Activated T-cell treated with anti-CD3 and anti-CD28 coated beads, Interleukin-2, amount 50 U/mL, for 72 hours (primary cell): ENCODE data around the gene MSL1. TPM values are rescaled to one million over a fixed set of nuclear protein-coding genes. Genes with fewer than 3 reads are reported as not detected.

Experiments
- ATAC-seq, 2 donors: fragments of 150-1000 bp; cut with Tn5 transposase; replicated peaks in 1 of 2; 2 replicates each; pipeline ENCODE4 v1.10.0; 2021; ENCODE audit warnings: moderate library complexity in 2 of 2, mild to moderate bottlenecking in 1 of 2
- DNase-seq, 2 donors: peaks; one replicate each; pipeline ENCODE4 v3.0.0; 2021 to 2022; ENCODE audit warnings: mixed read lengths in 1 of 2
- H3K27ac Mint-ChIP-seq: one replicate; pipeline ENCODE4 v1.8.0; 2022; ENCODE audit warnings: mild to moderate bottlenecking, moderate library complexity, mixed read lengths
- H3K27me3 Mint-ChIP-seq: one replicate; pipeline ENCODE4 v1.8.0; 2022; ENCODE audit warnings: low read depth, mixed read lengths
- H3K36me3 Mint-ChIP-seq, 2 donors: one replicate each; pipeline ENCODE4 v1.8.0; 2022; ENCODE audit warnings: mixed read lengths in 2 of 2, mild to moderate bottlenecking in 1 of 2; ENCODE audit not compliant: insufficient read depth in 2 of 2
- H3K4me1 Mint-ChIP-seq: one replicate; pipeline ENCODE4 v1.8.0; 2022; ENCODE audit warnings: low read depth, mixed read lengths
- H3K4me3 Mint-ChIP-seq, 2 donors: one replicate each; pipeline ENCODE4 v1.8.0; 2022; ENCODE audit warnings: mild to moderate bottlenecking in 2 of 2, mixed read lengths in 2 of 2, moderate library complexity in 2 of 2
- H3K9me3 Mint-ChIP-seq, 2 donors: one replicate each; pipeline ENCODE4 v1.8.0; 2022; ENCODE audit warnings: mixed read lengths in 2 of 2
- total RNA-seq, 2 donors: library from RNA; stranded (reverse); gene quantifications; one replicate each; pipeline ENCODE4 v1.2.3, GENCODE V29; 2022

Gene MSL1
- total RNA-seq, 2 donors from 2014 or later = 115 to 121 TPM

DNA sequence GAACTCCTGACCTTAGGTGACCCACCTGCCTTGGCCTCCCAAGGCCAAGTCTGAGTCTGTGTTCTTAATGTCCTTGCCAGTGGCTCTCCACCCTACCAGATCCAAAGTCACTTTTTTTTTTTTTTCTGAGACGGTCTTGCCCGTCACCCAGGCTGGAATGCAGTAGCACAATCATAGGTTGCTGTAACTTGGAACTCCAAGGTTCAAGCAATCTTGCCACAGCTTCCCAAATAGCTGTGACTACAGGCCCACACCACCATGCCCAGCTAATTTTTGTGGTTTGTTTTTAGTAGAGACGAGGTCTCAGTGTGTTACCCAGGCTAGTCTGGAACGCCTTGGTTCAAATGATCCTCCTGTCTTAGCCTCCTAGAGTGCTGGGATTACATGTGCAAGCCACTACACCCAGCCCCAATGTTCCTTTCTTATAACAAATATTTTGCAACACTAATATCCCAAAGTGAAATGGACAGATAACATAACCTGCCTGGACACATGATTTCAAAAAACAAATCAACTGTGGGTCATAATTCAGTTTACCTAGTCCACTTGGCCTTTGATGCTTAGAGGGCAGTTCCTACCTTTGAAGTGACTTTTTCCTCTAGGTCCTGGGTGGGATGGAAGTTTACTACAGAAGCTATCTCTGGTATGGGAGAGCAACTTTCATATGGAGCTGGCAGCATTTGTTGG is 51.5 kb downstream of the MSL1 start:
- no peak for DNase-seq
- ATAC-seq = no peak
- Mint-ChIP-seq H3K4me3 (no peak overlapping the region), H3K27me3 (no peaks in the 10 kb centered on the region), H3K9me3 (no peaks in the 10 kb centered on the region), H3K36me3 (peaks cover 8 to 26% of the 10 kb centered on the region in 2 donors), H3K4me1 (peaks cover 7% of the 10 kb centered on the region), H3K27ac (no peak overlapping the region)

DNA sequence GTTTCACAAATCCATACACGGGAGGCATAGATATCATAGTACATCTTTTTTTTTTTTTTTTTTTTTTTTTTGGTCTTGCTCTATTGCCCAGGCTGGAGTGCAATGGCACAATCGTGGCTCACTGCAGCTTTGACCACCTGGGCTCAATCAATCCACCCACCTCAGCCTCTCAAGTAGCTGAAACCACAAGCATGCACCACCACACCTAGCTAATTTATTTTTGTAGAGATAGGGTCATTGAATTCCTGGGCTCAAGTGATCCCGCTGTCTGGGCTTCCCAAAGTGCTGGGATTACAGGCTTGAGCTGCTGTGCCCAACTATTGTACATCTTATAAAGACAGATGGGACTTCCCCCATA is 52.0 kb downstream of the MSL1 start:
- ATAC-seq (no peak), DNase-seq (no peak)
- Mint-ChIP-seq H3K4me3 (no peak overlapping the region), H3K27me3 (no peaks in the 10 kb centered on the region), H3K9me3 (no peaks in the 10 kb centered on the region), H3K36me3 (peaks cover 7 to 22% of the 10 kb centered on the region in 2 donors), H3K4me1 (peaks cover 7% of the 10 kb centered on the region), H3K27ac (no peak overlapping the region)

DNA sequence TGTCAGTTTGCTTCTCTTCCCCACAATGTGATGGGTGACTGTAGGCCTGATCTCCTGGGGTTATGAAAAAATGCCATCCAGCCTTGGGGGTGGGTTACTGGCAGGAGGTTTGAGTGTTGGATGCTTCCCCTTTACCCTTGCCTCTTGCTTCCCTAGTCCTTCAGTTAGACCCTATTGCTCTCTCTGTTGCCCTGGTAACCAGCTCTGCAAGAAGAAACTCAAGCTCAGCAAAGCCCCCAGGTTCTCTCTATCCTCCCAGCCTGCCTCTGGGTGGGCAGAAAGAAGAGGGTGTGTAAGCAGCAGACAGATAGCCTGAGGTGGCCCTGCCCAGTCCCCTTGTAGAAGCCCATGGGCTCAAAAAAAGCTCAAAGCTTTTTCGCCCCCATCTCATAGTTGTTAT is 52.7 kb downstream of the MSL1 start:
- peaks cover 7 to 19% of the 10 kb centered on the region in 2 donors for H3K36me3 Mint-ChIP-seq
- H3K4me3 Mint-ChIP-seq = no peak overlapping the region
- H3K27me3 Mint-ChIP-seq = no peaks in the 10 kb centered on the region
- ATAC-seq (no peak), DNase-seq (no peak)
- H3K9me3 Mint-ChIP-seq = no peaks in the 10 kb centered on the region
- no peak overlapping the region for H3K27ac Mint-ChIP-seq
- H3K4me1 Mint-ChIP-seq = peaks cover 7% of the 10 kb centered on the region

DNA sequence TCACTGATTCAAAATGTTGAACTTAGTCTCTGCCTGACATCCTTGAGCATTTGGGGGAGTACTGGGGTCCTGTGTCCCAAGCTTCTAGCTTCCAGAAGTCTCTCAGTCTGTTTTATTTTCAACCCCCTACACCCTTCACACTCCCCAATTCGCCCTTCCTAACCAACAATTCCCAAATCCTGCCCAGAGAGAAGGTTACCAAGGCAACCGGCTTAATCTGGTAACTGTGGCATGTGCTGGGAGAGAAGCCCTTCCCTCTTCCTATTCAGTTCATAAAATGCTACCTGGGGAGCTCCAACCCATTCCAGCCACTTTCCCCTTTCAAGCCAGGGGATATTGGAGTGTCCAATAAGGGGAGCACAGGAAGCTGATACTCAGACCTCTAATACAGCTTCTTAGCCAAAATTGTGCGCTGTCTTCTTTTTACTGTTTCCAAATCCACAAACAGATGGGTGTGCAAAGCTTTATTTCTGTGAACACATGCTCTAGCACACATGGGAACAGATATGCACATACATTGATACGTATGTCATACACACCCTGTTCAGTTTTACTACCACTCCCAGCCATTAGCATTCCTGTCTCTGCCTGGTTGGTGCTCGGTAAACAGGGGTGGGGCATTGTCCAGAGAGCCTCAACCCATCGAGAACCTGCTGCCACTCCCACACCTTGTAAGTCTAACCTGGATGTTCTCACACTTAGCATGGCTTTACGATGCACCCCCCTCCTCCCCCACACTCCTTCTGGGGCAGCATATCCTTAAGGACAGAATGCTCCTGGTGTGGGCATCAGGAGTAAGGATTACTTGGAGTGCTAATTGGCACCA is 54.4 kb downstream of the MSL1 start:
- Mint-ChIP-seq H3K9me3 (no peaks in the 10 kb centered on the region), H3K4me3 (no peak overlapping the region), H3K27me3 (no peaks in the 10 kb centered on the region), H3K4me1 (peaks cover 16% of the 10 kb centered on the region), H3K36me3 (peaks cover 7 to 12% of the 10 kb centered on the region in 2 donors), H3K27ac (no peak overlapping the region)
- no peak for DNase-seq
- no peak for ATAC-seq

DNA sequence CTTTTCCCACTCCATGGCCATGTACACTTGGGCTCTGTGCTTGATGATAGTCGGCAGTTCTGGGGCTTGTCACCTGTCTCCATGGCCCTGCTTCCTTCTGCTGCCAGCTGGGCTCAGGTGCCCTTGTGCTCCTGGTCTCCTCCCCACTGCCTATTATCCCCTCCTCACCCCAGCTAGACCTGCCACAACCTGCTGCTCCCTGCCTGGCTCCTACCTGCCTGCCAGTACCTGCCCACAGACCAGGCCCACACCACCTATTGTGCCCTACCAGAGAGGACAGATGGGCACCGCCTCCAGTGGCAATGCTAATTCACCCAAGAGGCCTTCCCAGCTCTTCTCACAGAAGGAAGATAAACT is 55.0 kb downstream of the MSL1 start:
- DNase-seq = no peak
- H3K9me3 Mint-ChIP-seq = no peaks in the 10 kb centered on the region
- no peaks in the 10 kb centered on the region for H3K27me3 Mint-ChIP-seq
- H3K36me3 Mint-ChIP-seq = peaks cover 3 to 12% of the 10 kb centered on the region in 2 donors
- ATAC-seq = peak; percentile 1 to 6
- no peak overlapping the region for H3K27ac Mint-ChIP-seq
- H3K4me3 Mint-ChIP-seq = peak overlapping the region; percentile 59 to 65
- peaks cover 16% of the 10 kb centered on the region for H3K4me1 Mint-ChIP-seq

DNA sequence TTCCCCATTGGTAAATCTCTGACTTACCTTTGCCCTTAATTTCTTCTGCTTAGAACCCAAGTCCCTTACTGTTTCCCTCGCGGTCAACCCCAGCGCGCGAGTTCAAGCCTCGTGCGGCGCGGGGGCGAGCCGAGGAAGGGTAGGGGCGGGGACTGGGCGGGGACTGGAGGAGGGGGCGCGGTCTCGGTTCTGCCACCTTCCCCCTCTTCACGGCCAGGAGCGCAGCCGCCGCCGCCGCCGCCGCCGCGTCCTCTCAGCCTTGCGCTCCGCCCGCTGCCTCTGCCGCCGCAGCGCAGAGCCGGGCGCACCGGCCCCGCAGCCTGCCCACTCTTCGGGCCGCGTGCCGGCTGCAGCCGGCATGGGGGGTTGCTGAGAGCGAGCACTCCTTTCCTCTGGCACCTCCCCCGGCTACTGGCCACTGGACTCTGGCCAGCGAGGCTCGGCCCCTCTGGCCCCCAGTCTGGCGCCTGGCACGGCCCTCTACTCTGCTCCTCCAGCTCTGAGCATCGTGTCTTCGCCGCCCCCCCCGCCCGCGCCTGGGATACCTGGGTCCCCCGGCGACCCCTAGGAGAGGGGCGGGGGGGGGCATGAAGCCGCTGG is 55.6 kb downstream of the MSL1 start, which contains the start of gene RAPGEFL1:
Gene RAPGEFL1 (plus strand): TSS at position 196 of the 600 bp plus-strand sequence. CDS start 392 bp downstream, at position 588.
- ATAC-seq = peak; percentile 97
- peaks cover 3 to 12% of the 10 kb centered on the region in 2 donors for H3K36me3 Mint-ChIP-seq
- DNase-seq = peak; percentile 84
- peaks cover 16% of the 10 kb centered on the region for H3K4me1 Mint-ChIP-seq
- H3K27ac Mint-ChIP-seq = no peak within 1 kb of the TSS
- H3K4me3 Mint-ChIP-seq = peak within 1 kb of the TSS; percentile 61 to 65
- H3K27me3 Mint-ChIP-seq = no peaks in the 10 kb centered on the region
- no peaks in the 10 kb centered on the region for H3K9me3 Mint-ChIP-seq

DNA sequence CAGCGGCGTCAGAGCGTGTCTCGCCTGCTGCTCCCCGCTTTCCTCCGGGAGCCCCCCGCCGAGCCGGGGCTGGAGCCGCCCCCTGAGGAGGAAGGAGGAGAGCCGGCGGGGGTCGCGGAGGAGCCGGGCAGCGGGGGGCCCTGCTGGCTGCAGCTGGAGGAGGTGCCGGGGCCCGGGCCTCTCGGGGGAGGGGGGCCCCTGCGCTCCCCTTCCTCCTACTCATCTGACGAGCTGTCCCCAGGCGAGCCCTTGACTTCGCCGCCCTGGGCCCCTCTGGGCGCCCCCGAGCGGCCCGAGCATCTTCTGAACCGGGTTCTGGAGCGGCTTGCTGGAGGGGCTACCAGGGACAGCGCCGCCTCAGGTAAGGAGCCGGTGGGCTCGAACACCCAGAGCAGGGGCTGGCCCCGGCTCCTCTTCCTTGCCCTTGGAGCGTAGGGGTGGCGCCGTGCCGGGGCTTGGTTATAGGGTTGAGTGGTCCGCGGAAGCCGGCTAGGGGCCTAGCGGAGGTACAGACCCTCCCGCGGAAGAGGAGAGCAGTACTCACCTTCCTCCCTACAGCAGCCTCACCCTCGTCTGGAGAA is 56.3 kb downstream of the MSL1 start:
- DNase-seq (no peak), ATAC-seq (no peak)
- Mint-ChIP-seq H3K27ac (no peak overlapping the region), H3K4me3 (peak overlapping the region; percentile 52 to 61), H3K4me1 (peaks cover 16% of the 10 kb centered on the region), H3K27me3 (no peaks in the 10 kb centered on the region), H3K36me3 (peaks cover 3 to 12% of the 10 kb centered on the region in 2 donors), H3K9me3 (no peaks in the 10 kb centered on the region)

DNA sequence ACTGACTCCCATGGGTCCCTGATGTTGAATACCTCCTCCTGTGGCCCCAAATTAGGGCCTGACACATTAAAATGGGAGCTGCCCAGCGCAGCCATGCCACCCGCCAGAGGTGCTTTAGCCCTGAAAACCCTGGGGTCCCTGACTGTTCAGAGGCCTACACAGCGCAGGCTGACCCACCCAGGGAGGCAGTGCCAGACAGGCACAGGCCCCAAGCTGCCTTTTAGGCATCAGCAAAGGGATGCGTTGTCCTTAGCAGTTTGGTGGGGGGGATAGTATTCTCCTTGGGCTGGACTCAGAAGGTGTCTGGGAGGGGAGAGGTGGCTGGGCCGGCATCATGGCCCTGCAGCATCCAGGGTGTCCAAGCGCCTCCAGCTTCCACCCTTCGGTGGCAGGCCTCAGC is 56.9 kb downstream of the MSL1 start:
- DNase-seq = no peak
- Mint-ChIP-seq H3K9me3 (no peaks in the 10 kb centered on the region), H3K36me3 (peaks cover 3 to 9% of the 10 kb centered on the region in 2 donors), H3K27ac (no peak overlapping the region), H3K4me3 (peak overlapping the region; percentile 52 to 61), H3K27me3 (no peaks in the 10 kb centered on the region), H3K4me1 (peaks cover 16% of the 10 kb centered on the region)
- ATAC-seq = no peak

DNA sequence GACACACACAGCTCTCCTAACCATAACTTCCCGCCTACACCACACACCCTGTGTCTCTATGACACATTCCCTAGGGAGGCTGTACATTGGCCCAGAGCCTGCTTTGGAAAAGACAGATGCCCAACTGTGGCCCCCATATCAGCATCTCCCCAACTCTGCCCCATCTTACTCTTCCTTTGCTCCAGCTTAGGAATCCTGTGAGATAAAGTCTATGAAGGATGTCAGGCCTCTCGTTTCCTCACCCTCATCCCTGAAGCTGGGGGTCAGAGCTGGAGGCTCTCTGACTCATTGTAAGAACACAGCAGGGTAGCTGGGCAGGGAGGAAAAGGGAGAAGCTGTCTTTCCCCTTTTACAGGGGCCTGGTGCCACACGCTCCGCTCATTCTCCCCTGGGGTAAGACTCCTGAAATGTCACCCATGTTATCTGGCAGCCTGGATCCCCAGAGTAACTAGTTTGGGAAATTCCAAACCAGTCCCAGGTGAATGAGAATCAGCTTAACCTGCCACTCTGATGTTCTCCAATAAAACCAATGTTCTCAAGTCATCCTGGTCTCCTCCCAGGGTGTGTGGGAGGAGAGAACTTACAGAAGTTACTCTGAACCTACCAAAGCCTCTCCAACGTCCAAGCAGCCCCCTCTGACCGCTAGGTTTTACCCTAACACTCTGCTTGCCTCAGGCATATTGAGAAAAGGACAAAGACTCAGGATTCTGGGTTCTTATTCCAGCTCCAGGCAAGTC is 58.3 kb downstream of the MSL1 start:
- Mint-ChIP-seq H3K27ac (no peak overlapping the region), H3K36me3 (peaks cover 3 to 8% of the 10 kb centered on the region in 2 donors), H3K4me1 (peaks cover 16% of the 10 kb centered on the region), H3K4me3 (no peak overlapping the region), H3K9me3 (no peaks in the 10 kb centered on the region), H3K27me3 (no peaks in the 10 kb centered on the region)
- no peak for DNase-seq
- no peak for ATAC-seq

DNA sequence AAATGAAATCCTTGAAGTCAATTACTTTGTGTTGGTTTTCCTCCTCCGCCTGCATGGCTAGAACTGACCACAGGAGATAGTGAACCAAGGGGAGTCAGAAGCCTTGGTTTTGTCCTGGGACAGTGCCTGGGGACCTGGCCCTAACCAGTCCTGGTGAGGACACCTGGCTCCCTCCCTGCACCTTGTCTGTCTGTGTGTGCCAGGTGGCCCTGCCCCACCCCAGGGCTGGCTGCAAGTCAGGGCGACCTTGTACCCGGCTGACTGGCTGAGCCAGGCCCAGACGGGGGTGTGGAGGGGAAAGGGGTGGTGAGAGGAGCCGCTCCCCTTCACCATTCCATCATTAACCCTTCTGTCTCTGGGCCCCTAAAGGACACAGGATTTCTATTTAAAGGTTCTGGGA is 58.9 kb downstream of the MSL1 start:
- H3K4me3 Mint-ChIP-seq = no peak overlapping the region

DNA sequence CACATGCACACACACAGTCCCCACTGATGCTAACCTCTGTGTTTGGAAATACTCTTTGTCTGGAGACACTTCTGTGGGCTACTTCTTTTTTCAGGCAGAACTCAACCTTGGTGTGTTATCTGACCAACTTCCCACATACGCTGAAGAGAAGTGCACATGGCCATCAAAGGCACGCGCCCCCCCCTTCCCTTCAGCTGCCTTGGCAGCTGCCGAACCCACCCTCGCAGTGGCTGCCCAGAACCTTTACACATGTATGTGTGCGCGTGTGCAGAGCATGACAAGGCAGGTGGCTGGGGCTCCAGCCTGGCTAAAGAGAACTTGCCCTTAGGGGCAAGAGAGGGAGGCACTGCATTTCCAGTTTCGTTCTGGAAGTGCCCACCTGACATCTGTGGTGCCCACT is 59.4 kb downstream of the MSL1 start:
- no peak for ATAC-seq
- H3K27ac Mint-ChIP-seq = no peak overlapping the region

More for the DNA sequence above, 58.9 kb downstream of the MSL1 start:
- no peak for DNase-seq
- H3K27me3 Mint-ChIP-seq = no peaks in the 10 kb centered on the region
- peaks cover 16% of the 10 kb centered on the region for H3K4me1 Mint-ChIP-seq
- no peaks in the 10 kb centered on the region for H3K9me3 Mint-ChIP-seq
- no peak for ATAC-seq
- H3K36me3 Mint-ChIP-seq = peaks cover 3 to 7% of the 10 kb centered on the region in 2 donors
- no peak overlapping the region for H3K27ac Mint-ChIP-seq

DNA sequence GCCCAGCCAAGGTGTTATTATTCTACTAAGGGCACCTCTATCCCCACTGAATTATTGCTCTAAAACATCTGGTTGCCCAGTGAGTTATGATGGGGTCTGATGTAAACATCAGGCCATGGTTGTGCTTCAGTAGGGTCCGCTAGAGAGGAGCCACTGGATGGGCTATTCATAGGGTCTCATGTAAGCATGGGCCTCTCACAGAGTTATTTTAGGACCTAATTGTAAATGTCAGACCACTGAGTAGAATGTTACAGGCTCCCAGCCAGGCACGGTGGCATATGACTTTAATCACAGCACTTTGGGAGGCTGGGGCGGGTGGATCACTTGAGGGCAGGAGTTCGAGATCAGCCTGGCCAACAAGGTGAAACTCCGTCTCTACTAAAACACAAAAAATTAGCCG is 60.8 kb downstream of the MSL1 start:
- Mint-ChIP-seq H3K9me3 (no peaks in the 10 kb centered on the region), H3K4me3 (no peak overlapping the region), H3K36me3 (no peaks in the 10 kb centered on the region), H3K27ac (no peak overlapping the region), H3K27me3 (no peaks in the 10 kb centered on the region), H3K4me1 (peaks cover 8% of the 10 kb centered on the region)
- no peak for DNase-seq
- no peak for ATAC-seq

More for the DNA sequence above, 59.4 kb downstream of the MSL1 start:
- no peaks in the 10 kb centered on the region for H3K9me3 Mint-ChIP-seq
- H3K4me1 Mint-ChIP-seq = peaks cover 16% of the 10 kb centered on the region
- H3K27me3 Mint-ChIP-seq = no peaks in the 10 kb centered on the region
- no peak overlapping the region for H3K4me3 Mint-ChIP-seq
- peaks cover under 1 to 2% of the 10 kb centered on the region in 2 donors for H3K36me3 Mint-ChIP-seq
- no peak for DNase-seq
